ENCODE data around the gene SLC9A8. TPM values are rescaled to one million over a fixed set of nuclear protein-coding genes. Genes with fewer than 3 reads are reported as not detected.
A peak's percentile ranks its signal among the peaks of the same experiment; 100 is the strongest.

Gene SLC9A8
- total and polyA plus RNA-seq, 2 experiments from 2014 or later: 4.2 to 5.0 TPM

- in situ Hi-C loops (cut with MboI): no loop called here
- 98 to 100% methylated on average over 6 of the region's 6 CpGs for WGBS, 2 experiments (ENCODE audit: low coverage in 1 of 2, low lambda C conversion rate in 2 of 2, missing lambda C conversion rate in 2 of 2)
- no peaks in the 10 kb centered on the region for H3K27me3 ChIP-seq (replicated peaks; ENCODE audit: insufficient read depth)
- TF ChIP-seq EZH2 (IDR thresholded peaks at IDR 0.05; ENCODE audit: insufficient read depth, poor library complexity, severe bottlenecking) (no peak), EZH2phosphoT487 (IDR thresholded peaks at IDR 0.05; ENCODE audit: insufficient read depth, low read depth) (no peak)
- peaks cover 7% of the 10 kb centered on the region for H3K4me1 ChIP-seq (ENCODE audit: insufficient read depth)
- H2AFZ ChIP-seq: no peak overlapping the region
- DNase-seq: no peak
- no peaks in the 10 kb centered on the region for H3K79me2 ChIP-seq (ENCODE audit: insufficient read depth)
- no peak overlapping the region for H3K9ac ChIP-seq
- H3K9me3 ChIP-seq (ENCODE audit: low read depth): no peaks in the 10 kb centered on the region
- no peak overlapping the region for H3K4me2 ChIP-seq (ENCODE audit: unreplicated experiment)
- no peak overlapping the region for H3K27ac ChIP-seq
- H3F3A ChIP-seq (ENCODE audit: insufficient read depth): peaks cover 8% of the 10 kb centered on the region; the same call in 1 of the 2 replicates
- H3K9me2 ChIP-seq (ENCODE audit: insufficient read depth): no peaks in the 10 kb centered on the region
- H3K36me3 ChIP-seq (ENCODE audit: low read depth): no peaks in the 10 kb centered on the region
- H3K4me3 ChIP-seq: no peak overlapping the region
- no peaks in the 10 kb centered on the region for H4K20me1 ChIP-seq (ENCODE audit: insufficient read depth)
These were observed 58.8 kb downstream of the SLC9A8 start for GRCh38 chr20:49871391-49871948.

- Histone ChIP-seq H3K79me2 (ENCODE audit: insufficient read depth) (no peaks in the 10 kb centered on the region), H4K20me1 (ENCODE audit: insufficient read depth) (no peaks in the 10 kb centered on the region), H2AFZ (no peak overlapping the region), H3K4me2 (ENCODE audit: unreplicated experiment) (no peak overlapping the region), H3K9me2 (ENCODE audit: insufficient read depth) (no peaks in the 10 kb centered on the region), H3K27me3 (replicated peaks; ENCODE audit: insufficient read depth) (no peaks in the 10 kb centered on the region), H3F3A (ENCODE audit: insufficient read depth) (peaks cover 4% of the 10 kb centered on the region; the same call in 1 of the 2 replicates), H3K27ac (no peak overlapping the region), H3K9me3 (ENCODE audit: low read depth) (no peaks in the 10 kb centered on the region), H3K36me3 (ENCODE audit: low read depth) (no peaks in the 10 kb centered on the region), H3K4me1 (ENCODE audit: insufficient read depth) (peaks cover 2% of the 10 kb centered on the region; the same call in 1 of the 2 replicates), H3K4me3 (no peak overlapping the region), H3K9ac (no peak overlapping the region)
- 97 to 100% methylated on average over 1 of the region's 1 CpG for WGBS, 2 experiments (ENCODE audit: low coverage in 1 of 2, low lambda C conversion rate in 2 of 2, missing lambda C conversion rate in 2 of 2)
- DNase-seq: no peak
- in situ Hi-C loops (cut with MboI): no loop called here
- TF ChIP-seq EZH2 (IDR thresholded peaks at IDR 0.05; ENCODE audit: insufficient read depth, poor library complexity, severe bottlenecking): no peak
- TF ChIP-seq EZH2phosphoT487 (IDR thresholded peaks at IDR 0.05; ENCODE audit: insufficient read depth, low read depth): no peak
These were observed 59.4 kb downstream of the SLC9A8 start for GRCh38 chr20:49872056-49872455.

GRCh38 chr20:49874696-49875095 is 62.1 kb downstream of the SLC9A8 start:
- DNase-seq: no peak
- Histone ChIP-seq H3K36me3 (ENCODE audit: low read depth) (no peaks in the 10 kb centered on the region), H3K27ac (no peak overlapping the region), H3F3A (ENCODE audit: insufficient read depth) (peaks cover 17% of the 10 kb centered on the region; the same call in 1 of the 2 replicates), H3K4me3 (no peak overlapping the region), H4K20me1 (ENCODE audit: insufficient read depth) (no peaks in the 10 kb centered on the region), H3K4me2 (ENCODE audit: unreplicated experiment) (no peak overlapping the region), H3K9ac (no peak overlapping the region), H3K79me2 (ENCODE audit: insufficient read depth) (no peaks in the 10 kb centered on the region), H3K27me3 (replicated peaks; ENCODE audit: insufficient read depth) (no peaks in the 10 kb centered on the region), H3K4me1 (ENCODE audit: insufficient read depth) (peaks cover 13% of the 10 kb centered on the region), H3K9me3 (ENCODE audit: low read depth) (no peaks in the 10 kb centered on the region), H2AFZ (no peak overlapping the region), H3K9me2 (ENCODE audit: insufficient read depth) (no peaks in the 10 kb centered on the region)
- in situ Hi-C loops (cut with MboI): no loop called here
- no peak for TF ChIP-seq EZH2 (IDR thresholded peaks at IDR 0.05; ENCODE audit: insufficient read depth, poor library complexity, severe bottlenecking)
- TF ChIP-seq EZH2phosphoT487 (IDR thresholded peaks at IDR 0.05; ENCODE audit: insufficient read depth, low read depth): no peak
- WGBS, 2 experiments (ENCODE audit: low coverage in 1 of 2, low lambda C conversion rate in 2 of 2, missing lambda C conversion rate in 2 of 2): 95 to 98% methylated on average over 6 of the region's 6 CpGs

- H4K20me1 ChIP-seq (ENCODE audit: insufficient read depth): no peaks in the 10 kb centered on the region
- peak; percentile 34 for DNase-seq
- no peaks in the 10 kb centered on the region for H3K27me3 ChIP-seq (replicated peaks; ENCODE audit: insufficient read depth)
- no peak overlapping the region for H2AFZ ChIP-seq
- H3K4me2 ChIP-seq (ENCODE audit: unreplicated experiment): peak overlapping the region; percentile 1
- H3K9me3 ChIP-seq (ENCODE audit: low read depth): no peaks in the 10 kb centered on the region
- TF ChIP-seq EZH2 (IDR thresholded peaks at IDR 0.05; ENCODE audit: insufficient read depth, poor library complexity, severe bottlenecking): no peak
- TF ChIP-seq EZH2phosphoT487 (IDR thresholded peaks at IDR 0.05; ENCODE audit: insufficient read depth, low read depth): no peak
- H3K4me3 ChIP-seq: no peak overlapping the region
- in situ Hi-C loops (cut with MboI): no loop called here
- H3K4me1 ChIP-seq (ENCODE audit: insufficient read depth): peaks cover 13% of the 10 kb centered on the region
- 20 to 28% methylated on average over 4 of the region's 4 CpGs for WGBS, 2 experiments (ENCODE audit: low coverage in 1 of 2, low lambda C conversion rate in 2 of 2, missing lambda C conversion rate in 2 of 2)
- H3F3A ChIP-seq (ENCODE audit: insufficient read depth): peaks cover 17% of the 10 kb centered on the region; the same call in 1 of the 2 replicates
- no peaks in the 10 kb centered on the region for H3K79me2 ChIP-seq (ENCODE audit: insufficient read depth)
- H3K9me2 ChIP-seq (ENCODE audit: insufficient read depth): no peaks in the 10 kb centered on the region
- 0 out of 2 replicates have a peak, but pooled peaks cover 3% of the 10 kb centered on the region for H3K36me3 ChIP-seq (ENCODE audit: low read depth)
- 0 out of 2 replicates have a peak overlapping the region, but pooled peaks have one; percentile 2 for H3K27ac ChIP-seq
- H3K9ac ChIP-seq: no peak overlapping the region
These were observed 64.8 kb downstream of the SLC9A8 start for GRCh38 chr20:49877386-49877921.
